PC-3 (cell line): ENCODE results near the gene RASGRP3. TPM values are rescaled to one million over a fixed set of nuclear protein-coding genes. Genes with fewer than 3 reads are reported as not detected.

Experiments used
- ATAC-seq: fragments of 200-7000 bp; cut with Tn5 transposase; 2 replicates; pipeline ENCODE4 v1.9.1; 2020; ENCODE audit warnings: mild to moderate bottlenecking, moderate library complexity
- BruUV-seq: library from RNA; stranded (reverse); fragments of 400-500 nt; replicated peaks from 2 replicates; lab custom pipeline; 2021; lab: Mats Ljungman, UMichigan
- CTCF ChIA-PET: fragments of 300-600 bp; sonication (Branson Sonifier 250); formaldehyde crosslinking; loops from one replicate; lab custom pipeline; 2022; ENCODE audit warnings: antibody characterized with exemption; lab: Charles Lee
- POLR2A ChIA-PET: fragments of 300-600 bp; sonication (Branson Sonifier 250); formaldehyde crosslinking; loops from one replicate; lab custom pipeline; 2022; ENCODE audit warnings: antibody characterized with exemption; ENCODE audit not compliant: unreplicated experiment; lab: Charles Lee
- DNase-seq: peaks from one replicate; pipeline ENCODE4 v3.0.0-alpha.2; 2015
- H2AFZ ChIP-seq: fragments of 300-600 bp; sonication (generic); 2 replicates; pipeline ENCODE4 v1.6.0; 2016; ENCODE audit warnings: antibody characterized with exemption, low read length
- H3F3A ChIP-seq: fragments of 300-600 bp; sonication (generic); one replicate; pipeline ENCODE4 v1.6.0; 2017; ENCODE audit warnings: antibody characterized with exemption, low read length, control low read depth, mild to moderate bottlenecking; ENCODE audit not compliant: unreplicated experiment
- H3K27ac ChIP-seq: fragments of 300-600 bp; sonication (generic); 2 replicates; pipeline ENCODE4 v1.5.1; 2016; ENCODE audit warnings: mild to moderate bottlenecking, low read length
- H3K27me3 ChIP-seq: fragments of 300-600 bp; sonication (generic); 2 replicates; pipeline ENCODE4 v1.6.1; 2016; ENCODE audit warnings: low read length, mixed read lengths
- H3K36me3 ChIP-seq: fragments of 300-600 bp; sonication (generic); 2 replicates; pipeline ENCODE4 v1.6.1; 2016; ENCODE audit warnings: low read depth, mixed run types, low read length, mixed read lengths
- H3K4me1 ChIP-seq: fragments of 300-600 bp; sonication (generic); 2 replicates; pipeline ENCODE4 v1.5.1; 2016; ENCODE audit warnings: low read length; ENCODE audit not compliant: insufficient read depth
- H3K4me2 ChIP-seq: fragments of 300-600 bp; sonication (generic); 2 replicates; pipeline ENCODE4 v1.6.0; 2016; ENCODE audit warnings: low read length
- H3K4me3 ChIP-seq: fragments of 300-600 bp; sonication (generic); 2 replicates; pipeline ENCODE4 v1.5.1; 2016; ENCODE audit warnings: mild to moderate bottlenecking, low read length, mixed read lengths
- H3K79me2 ChIP-seq: fragments of 300-600 bp; sonication (generic); 2 replicates; pipeline ENCODE4 v1.6.1; 2017; ENCODE audit warnings: low read length, mixed read lengths
- H3K9ac ChIP-seq: fragments of 300-600 bp; sonication (generic); 2 replicates; pipeline ENCODE4 v1.6.0; 2016; ENCODE audit warnings: mild to moderate bottlenecking, low read length
- H3K9me2 ChIP-seq: fragments of 300-600 bp; sonication (generic); replicated peaks from 2 replicates; pipeline ENCODE4 v1.6.1; 2016; ENCODE audit warnings: mixed run types, low read length, mixed read lengths
- H3K9me3 ChIP-seq: fragments of 300-600 bp; sonication (generic); 2 replicates; pipeline ENCODE4 v1.6.1; 2016; ENCODE audit warnings: low read length, mixed read lengths
- H4K20me1 ChIP-seq: fragments of 300-600 bp; sonication (generic); 2 replicates; pipeline ENCODE4 v1.6.1; 2016; ENCODE audit warnings: low read length, mixed read lengths
- CTCF ChIP-seq: fragments of 300-600 bp; sonication (generic); conservative IDR thresholded peaks from 2 replicates; pipeline ENCODE4 v1.5.1; 2017; ENCODE audit warnings: antibody characterized with exemption, low read depth, mild to moderate bottlenecking, low read length
- EZH2 ChIP-seq: fragments of 300-600 bp; sonication (generic); IDR thresholded peaks from one replicate; pipeline ENCODE4 v1.6.1; 2017; ENCODE audit warnings: antibody characterized with exemption, mild to moderate bottlenecking, low read length; ENCODE audit not compliant: unreplicated experiment
- EZH2phosphoT487 ChIP-seq: fragments of 300-600 bp; sonication (generic); IDR thresholded peaks from 2 replicates; pipeline ENCODE4 v1.6.1; 2018; ENCODE audit warnings: mild to moderate bottlenecking, antibody characterized with exemption, low read length, borderline replicate concordance
- intact Hi-C: fragments of 100-400 bp; cut with micrococcal nuclease; formaldehyde crosslinking; loops from 2 replicates; pipeline ENCODE4 v1.9.0; 2023
- total RNA-seq: library from RNA; depleted of rRNA; stranded (reverse); fragments of >200 nt; gene quantifications from 2 replicates; pipeline ENCODE4 v1.2.3, GENCODE V29; 2014

Gene RASGRP3
- total RNA-seq, 1 experiment from 2014 or later: 0.15 TPM

GRCh38 chr2:33532146-33532545 is 55.7 kb downstream of the RASGRP3 start:
- no peaks in the 10 kb centered on the region for H3K36me3 ChIP-seq
- H2AFZ ChIP-seq: no peak overlapping the region
- DNase-seq: no peak
- no peak overlapping the region for H3K9ac ChIP-seq
- POLR2A ChIA-PET: no interaction called here
- H3F3A ChIP-seq: no peaks in the 10 kb centered on the region
- peaks cover 10% of the 10 kb centered on the region for H3K4me1 ChIP-seq
- H3K27me3 ChIP-seq: no peaks in the 10 kb centered on the region
- intact Hi-C loops: no loop called here
- H3K9me2 ChIP-seq: no peaks in the 10 kb centered on the region
- CTCF ChIA-PET: no interaction called here
- ATAC-seq: no peak
- H3K27ac ChIP-seq: no peak overlapping the region
- H3K79me2 ChIP-seq: no peaks in the 10 kb centered on the region
- H3K4me3 ChIP-seq: no peak overlapping the region
- no TSS peak for BruUV-seq
- H3K4me2 ChIP-seq: no peak overlapping the region
- TF ChIP-seq EZH2: no peak
- TF ChIP-seq CTCF: no peak
- TF ChIP-seq EZH2phosphoT487: no peak
- H3K9me3 ChIP-seq: no peaks in the 10 kb centered on the region
- H4K20me1 ChIP-seq: no peaks in the 10 kb centered on the region

GRCh38 chr2:33532966-33533365 is 56.5 kb downstream of the RASGRP3 start:
- ChIA-PET POLR2A (no interaction called here), CTCF (no interaction called here)
- BruUV-seq: no TSS peak
- Histone ChIP-seq H3K4me3 (no peak overlapping the region), H3K4me2 (no peak overlapping the region), H3F3A (no peaks in the 10 kb centered on the region), H3K9ac (no peak overlapping the region), H3K9me2 (no peaks in the 10 kb centered on the region), H2AFZ (no peak overlapping the region), H3K27me3 (no peaks in the 10 kb centered on the region), H3K9me3 (no peaks in the 10 kb centered on the region), H3K4me1 (peaks cover 10% of the 10 kb centered on the region), H3K79me2 (no peaks in the 10 kb centered on the region), H4K20me1 (no peaks in the 10 kb centered on the region), H3K36me3 (no peaks in the 10 kb centered on the region), H3K27ac (no peak overlapping the region)
- intact Hi-C loops: no loop called here
- DNase-seq (no peak), ATAC-seq (no peak)
- TF ChIP-seq CTCF (no peak), EZH2phosphoT487 (no peak), EZH2 (no peak)

GRCh38 chr2:33535421-33535820 is 59.0 kb downstream of the RASGRP3 start:
- Histone ChIP-seq H3K4me2 (no peak overlapping the region), H3K4me3 (no peak overlapping the region), H3K9me2 (no peaks in the 10 kb centered on the region), H3K79me2 (no peaks in the 10 kb centered on the region), H3F3A (no peaks in the 10 kb centered on the region), H3K4me1 (peaks cover under 1% of the 10 kb centered on the region; the same call in 1 of the 2 replicates), H4K20me1 (no peaks in the 10 kb centered on the region), H3K27me3 (no peaks in the 10 kb centered on the region), H3K36me3 (no peaks in the 10 kb centered on the region), H2AFZ (no peak overlapping the region), H3K9me3 (no peaks in the 10 kb centered on the region), H3K27ac (no peak overlapping the region), H3K9ac (no peak overlapping the region)
- intact Hi-C loops: no loop called here
- DNase-seq (no peak), ATAC-seq (no peak)
- CTCF ChIA-PET: no interaction called here
- POLR2A ChIA-PET: interaction anchor here (0.6 kb wide), 1 partner anchor 742 kb away, joined by 3 read pairs; no protein-coding TSS in a partner anchor
- TF ChIP-seq EZH2phosphoT487 (no peak), EZH2 (no peak), CTCF (no peak)
- BruUV-seq: no TSS peak
